Ascending aorta (tissue), 2 donors: ENCODE data around the gene PDCD6IP. TPM values are rescaled to one million over a fixed set of nuclear protein-coding genes. Genes with fewer than 3 reads are reported as not detected.

Experiments
- DNase-seq, 2 donors: peaks; one replicate each; pipeline ENCODE4 v3.0.0-alpha.2; 2019; ENCODE audit warnings: low spot score in 2 of 2
- H3K27ac ChIP-seq, 2 donors: fragments of 200-600 bp; sonication (generic); one replicate each; pipeline ENCODE4 v1.5.1; 2016 to 2017; ENCODE audit warnings: mild to moderate bottlenecking in 1 of 2
- H3K27me3 ChIP-seq: fragments of 200-600 bp; sonication (generic); one replicate; pipeline ENCODE4 v1.5.1; 2017
- H3K36me3 ChIP-seq, 2 donors: fragments of 200-600 bp; sonication (generic); one replicate each; pipeline ENCODE4 v1.5.1; 2016
- H3K4me1 ChIP-seq, 2 donors: fragments of 200-600 bp; sonication (generic); one replicate each; pipeline ENCODE4 v1.5.1; 2016 to 2017; ENCODE audit warnings: mild to moderate bottlenecking in 1 of 2
- H3K4me3 ChIP-seq, 2 donors: fragments of 200-600 bp; sonication (generic); one replicate each; pipeline ENCODE4 v1.5.1; 2016 to 2017; ENCODE audit warnings: mild to moderate bottlenecking in 1 of 2
- H3K9me3 ChIP-seq, 2 donors: fragments of 200-600 bp; sonication (generic); one replicate each; pipeline ENCODE4 v1.5.1; 2016
- intact Hi-C: fragments of 100-400 bp; cut with DNase I; formaldehyde crosslinking; loops from one replicate; pipeline ENCODE4 v1.15.1; 2023
- total RNA-seq: library from RNA; depleted of rRNA; stranded (reverse); fragments of >200 nt; gene quantifications from one replicate; pipeline ENCODE4 v1.1.0, GENCODE V29; 2016
- TF ChIP-seq, protein P1 (sequence below), 3 experiments: fragments of 200-600 bp in 2 of 3; fragments of 450-650 bp in 1 of 3; sonication (generic) in 2 of 3; IDR thresholded peaks; one replicate each; pipeline ENCODE4 v1.5.1; 2016 to 2019; ENCODE audit warnings: antibody characterized with exemption in 3 of 3, mild to moderate bottlenecking in 1 of 3, moderate library complexity in 1 of 3

The PDCD6IP gene
- total RNA-seq, 1 donor from 2014 or later, result 347 TPM

DNA sequence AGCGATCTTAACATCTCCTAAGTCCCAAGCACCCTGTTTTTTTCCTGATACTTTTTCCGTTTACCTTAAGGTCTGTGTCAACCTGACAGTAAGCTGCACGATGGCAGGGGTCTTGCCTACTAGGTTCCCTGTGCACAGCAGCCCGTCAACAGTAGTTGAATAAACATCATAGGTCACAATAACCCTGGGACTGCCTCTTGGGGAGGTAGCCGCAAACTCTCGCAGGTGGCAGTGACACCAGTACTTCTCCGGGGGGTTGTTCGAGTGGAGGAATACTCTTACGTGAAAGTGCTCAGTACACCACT, 365 bp upstream of the PDCD6IP start:
- Histone ChIP-seq H3K4me3 (peak overlapping the region; percentile 88 to 95), H3K27me3 (no peaks in the 10 kb centered on the region), H3K27ac (peak overlapping the region; percentile 95 to 97), H3K9me3 (no peaks in the 10 kb centered on the region), H3K4me1 (peaks cover 0 to 20% of the 10 kb centered on the region in 2 donors), H3K36me3 (peaks cover 0 to 5% of the 10 kb centered on the region in 2 donors)
- TF ChIP-seq, protein P1, sequence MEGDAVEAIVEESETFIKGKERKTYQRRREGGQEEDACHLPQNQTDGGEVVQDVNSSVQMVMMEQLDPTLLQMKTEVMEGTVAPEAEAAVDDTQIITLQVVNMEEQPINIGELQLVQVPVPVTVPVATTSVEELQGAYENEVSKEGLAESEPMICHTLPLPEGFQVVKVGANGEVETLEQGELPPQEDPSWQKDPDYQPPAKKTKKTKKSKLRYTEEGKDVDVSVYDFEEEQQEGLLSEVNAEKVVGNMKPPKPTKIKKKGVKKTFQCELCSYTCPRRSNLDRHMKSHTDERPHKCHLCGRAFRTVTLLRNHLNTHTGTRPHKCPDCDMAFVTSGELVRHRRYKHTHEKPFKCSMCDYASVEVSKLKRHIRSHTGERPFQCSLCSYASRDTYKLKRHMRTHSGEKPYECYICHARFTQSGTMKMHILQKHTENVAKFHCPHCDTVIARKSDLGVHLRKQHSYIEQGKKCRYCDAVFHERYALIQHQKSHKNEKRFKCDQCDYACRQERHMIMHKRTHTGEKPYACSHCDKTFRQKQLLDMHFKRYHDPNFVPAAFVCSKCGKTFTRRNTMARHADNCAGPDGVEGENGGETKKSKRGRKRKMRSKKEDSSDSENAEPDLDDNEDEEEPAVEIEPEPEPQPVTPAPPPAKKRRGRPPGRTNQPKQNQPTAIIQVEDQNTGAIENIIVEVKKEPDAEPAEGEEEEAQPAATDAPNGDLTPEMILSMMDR (IDR thresholded peaks at IDR 0.05), result no peak
- no peak for DNase-seq
- intact Hi-C loops, result no loop called here

DNA sequence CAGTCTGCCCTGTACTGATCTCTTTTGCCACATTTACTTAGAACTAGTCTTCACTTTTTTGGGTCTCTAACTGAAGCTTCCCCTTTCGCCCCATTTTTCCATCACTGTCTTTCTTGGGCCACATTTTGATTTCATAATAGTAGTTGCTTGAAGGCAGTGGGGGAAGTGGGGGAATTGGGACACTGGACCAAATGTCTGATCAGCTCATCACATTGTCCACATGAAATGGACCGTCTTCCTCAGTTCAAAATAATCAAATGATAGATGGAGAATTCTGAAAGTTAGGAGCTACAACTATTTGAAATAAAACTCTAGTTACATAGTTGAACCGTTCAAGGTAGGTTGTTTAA, 747 bp downstream of the PDCD6IP start:
- Histone ChIP-seq H3K9me3 (no peaks in the 10 kb centered on the region), H3K4me3 (peak overlapping the region; percentile 88 to 95), H3K36me3 (peaks cover 0 to 16% of the 10 kb centered on the region in 2 donors), H3K27me3 (no peaks in the 10 kb centered on the region), H3K27ac (peak overlapping the region; percentile 95 to 97), H3K4me1 (peaks cover 0 to 20% of the 10 kb centered on the region in 2 donors)
- DNase-seq, result no peak
- intact Hi-C loops, result no loop called here
- TF ChIP-seq, protein P1 (IDR thresholded peaks at IDR 0.05), result no peak

DNA sequence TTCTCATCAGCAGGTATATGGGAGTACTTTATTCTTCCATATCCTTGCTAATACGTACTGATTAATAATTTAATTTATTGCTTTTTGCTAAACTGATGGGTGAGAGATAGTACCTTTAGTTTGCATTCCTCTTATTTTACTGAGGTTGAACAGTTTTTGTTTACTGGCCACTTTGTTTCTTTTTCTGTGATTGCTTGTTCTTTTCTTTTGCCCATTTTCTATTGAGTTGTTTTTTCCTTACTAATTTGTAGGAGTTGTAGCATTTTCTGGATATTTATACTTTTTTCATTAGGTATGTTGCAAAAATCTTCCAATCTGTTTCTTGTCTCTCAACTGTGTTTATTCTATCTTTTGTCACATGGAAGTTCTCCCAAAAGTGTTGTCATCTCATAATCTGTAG, 4.8 kb downstream of the PDCD6IP start:
- peaks cover 0 to 19% of the 10 kb centered on the region in 2 donors for H3K36me3 ChIP-seq
- DNase-seq, result no peak
- peaks cover 6 to 25% of the 10 kb centered on the region in 2 donors for H3K4me1 ChIP-seq
- intact Hi-C loops, result no loop called here
- TF ChIP-seq, protein P1 (IDR thresholded peaks at IDR 0.05), result no peak
- H3K27me3 ChIP-seq, result no peaks in the 10 kb centered on the region
- H3K27ac ChIP-seq, result no peak overlapping the region
- no peaks in the 10 kb centered on the region for H3K9me3 ChIP-seq
- no peak overlapping the region for H3K4me3 ChIP-seq

DNA sequence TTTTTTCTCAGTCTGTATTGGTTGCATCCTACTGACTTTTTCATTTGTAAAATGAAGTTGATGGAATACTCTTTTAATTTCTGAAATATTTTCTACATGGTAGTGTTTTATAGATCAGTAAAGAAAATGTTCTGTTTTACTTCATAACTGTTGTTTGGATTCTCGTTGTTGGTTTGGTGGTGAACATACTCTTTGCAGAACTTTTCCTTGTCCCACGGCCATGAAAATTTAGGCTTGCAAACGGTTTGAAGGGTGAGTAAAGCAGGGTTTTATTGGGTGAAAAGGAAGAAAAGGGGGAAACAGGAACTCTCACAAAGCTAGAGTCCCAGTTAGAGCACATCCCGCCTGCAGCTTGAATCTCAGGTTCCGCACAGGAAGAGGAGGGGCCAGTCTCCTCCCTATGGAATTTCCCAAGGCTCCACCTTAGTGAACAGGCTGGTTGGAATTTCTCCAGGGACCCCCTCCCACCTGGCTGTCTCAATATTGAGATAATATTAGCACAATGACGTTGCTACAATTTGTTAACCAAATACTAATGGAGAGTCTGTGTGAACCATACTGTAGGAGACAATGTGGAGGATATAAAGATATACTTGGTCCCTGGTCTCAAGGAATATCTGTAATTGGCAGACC, 5.6 kb downstream of the PDCD6IP start:
- Histone ChIP-seq H3K4me1 (peaks cover 6 to 25% of the 10 kb centered on the region in 2 donors), H3K27ac (no peak overlapping the region), H3K27me3 (no peaks in the 10 kb centered on the region), H3K4me3 (no peak overlapping the region), H3K9me3 (no peaks in the 10 kb centered on the region), H3K36me3 (peaks cover 0 to 19% of the 10 kb centered on the region in 2 donors)
- TF ChIP-seq, protein P1 (IDR thresholded peaks at IDR 0.05), result no peak
- intact Hi-C loops, result no loop called here
- DNase-seq, result no peak

DNA sequence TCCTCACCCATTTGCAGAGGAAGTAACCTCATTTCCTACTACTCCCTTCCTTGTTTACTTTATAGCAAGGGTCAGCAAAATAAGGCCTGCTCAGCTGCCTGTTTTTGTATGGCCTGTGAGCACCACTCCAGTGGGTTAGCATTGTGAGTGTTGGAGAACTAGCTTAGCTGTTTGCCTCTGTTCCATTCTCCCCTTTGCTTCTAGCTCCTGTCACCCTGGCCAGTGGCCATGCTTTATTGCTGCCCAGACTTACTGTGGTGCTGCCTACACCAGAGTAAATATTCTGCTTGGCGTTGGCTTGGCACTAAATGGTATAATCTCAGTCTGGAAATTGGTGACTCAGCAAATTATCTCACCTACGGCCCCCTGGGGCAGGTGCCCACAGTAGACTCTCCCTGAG, 8.8 kb downstream of the PDCD6IP start:
- Histone ChIP-seq H3K9me3 (no peaks in the 10 kb centered on the region), H3K36me3 (peaks cover 0 to 23% of the 10 kb centered on the region in 2 donors), H3K27me3 (no peaks in the 10 kb centered on the region), H3K4me3 (no peak overlapping the region), H3K4me1 (peaks cover 6 to 16% of the 10 kb centered on the region in 2 donors), H3K27ac (peak overlapping the region; percentile 13 to 38)
- intact Hi-C loops, result no loop called here
- no peak for DNase-seq
- TF ChIP-seq, protein P1 (IDR thresholded peaks at IDR 0.05), result no peak

DNA sequence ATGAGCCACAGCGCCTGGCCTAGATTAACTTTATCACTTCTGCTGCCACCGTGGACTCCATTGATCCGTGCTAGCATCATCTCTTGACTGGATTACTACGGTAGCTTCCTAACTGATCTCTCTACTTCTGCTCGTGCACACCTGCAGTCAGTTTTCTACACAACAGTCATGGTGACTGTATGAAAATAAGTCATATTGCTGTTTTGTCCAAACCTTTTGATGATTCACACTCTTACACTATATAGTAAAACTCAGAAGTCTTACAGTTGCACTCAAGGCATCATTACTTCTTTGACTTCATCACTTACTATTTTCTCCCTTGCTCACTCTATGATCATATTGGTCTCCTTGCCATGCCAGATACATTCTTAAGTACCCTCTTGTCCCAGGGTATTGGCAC, 10.1 kb downstream of the PDCD6IP start:
- no peaks in the 10 kb centered on the region for H3K9me3 ChIP-seq
- H3K4me1 ChIP-seq, result peaks cover 6 to 16% of the 10 kb centered on the region in 2 donors
- peaks cover 0 to 16% of the 10 kb centered on the region in 2 donors for H3K36me3 ChIP-seq
- DNase-seq, result no peak
- TF ChIP-seq, protein P1 (IDR thresholded peaks at IDR 0.05), result no peak
- no peak overlapping the region for H3K4me3 ChIP-seq
- no peaks in the 10 kb centered on the region for H3K27me3 ChIP-seq
- intact Hi-C loops, result no loop called here
- H3K27ac ChIP-seq, result no peak overlapping the region
